GM12891 (cell line): Measurements from ENCODE around the gene LMO4.
A peak's percentile ranks its signal among the peaks of the same experiment; 100 is the strongest.

ENCODE experiments used
- DNase-seq: peaks from one replicate; pipeline ENCODE4 v3.0.0; 2011; ENCODE audit warnings: low spot score; ENCODE audit not compliant: insufficient read length
- FAIRE-seq: peaks from 2 replicates; lab custom pipeline; 2011; peaks lifted over from hg19 to GRCh38; lab: Jason Lieb, UNC
- PAX5 ChIP-seq: IDR thresholded peaks from 2 replicates; pipeline ENCODE4 v1.6.1; 2011; ENCODE audit warnings: low read length, moderate library complexity, mild to moderate bottlenecking; ENCODE audit not compliant: insufficient read depth, severe bottlenecking
- POLR2A ChIP-seq: IDR thresholded peaks from 2 replicates; pipeline ENCODE4 v1.6.1; 2011; ENCODE audit warnings: low read depth, low read length, control low read depth
- POLR2AphosphoS5 ChIP-seq: IDR thresholded peaks from 2 replicates; pipeline ENCODE4 v1.6.1; 2011; ENCODE audit warnings: low read depth, low read length, control low read depth
- POU2F2 ChIP-seq: IDR thresholded peaks from 2 replicates; pipeline ENCODE4 v1.6.1; 2011; ENCODE audit warnings: low read depth, mild to moderate bottlenecking, control low read depth, low read length, moderate library complexity
- SPI1 ChIP-seq: IDR thresholded peaks from 2 replicates; pipeline ENCODE4 v1.6.1; 2011; ENCODE audit warnings: low read depth, low read length, control low read depth
- TAF1 ChIP-seq: IDR thresholded peaks from 2 replicates; pipeline ENCODE4 v1.6.1; 2011; ENCODE audit warnings: low read depth, low read length, control low read depth

Gene LMO4

DNA sequence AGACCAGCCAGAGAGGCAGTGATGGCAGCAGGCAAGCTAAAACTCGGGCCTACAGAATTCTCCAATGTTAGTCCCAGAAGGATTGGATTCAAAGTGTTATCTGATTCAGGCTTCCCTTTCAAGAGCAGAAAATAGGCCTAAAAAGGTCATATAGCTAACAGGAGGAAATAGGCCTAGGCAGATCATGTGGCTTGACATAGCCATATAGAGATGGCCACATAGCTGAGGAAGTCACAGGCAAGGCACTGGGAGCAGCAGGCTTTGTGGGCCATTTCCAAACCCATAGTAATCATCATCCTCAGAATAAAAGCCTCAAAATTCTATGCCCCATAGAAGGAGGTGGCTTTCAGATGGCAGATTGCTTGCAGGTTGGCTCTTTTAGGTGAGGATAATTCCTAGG, 29.0 kb upstream of the LMO4 start:
- DNase-seq (no peak), FAIRE-seq (no peak)
- TF ChIP-seq POLR2AphosphoS5 (no peak), SPI1 (no peak), PAX5 (no peak), POLR2A (no peak), TAF1 (no peak), POU2F2 (no peak)

DNA sequence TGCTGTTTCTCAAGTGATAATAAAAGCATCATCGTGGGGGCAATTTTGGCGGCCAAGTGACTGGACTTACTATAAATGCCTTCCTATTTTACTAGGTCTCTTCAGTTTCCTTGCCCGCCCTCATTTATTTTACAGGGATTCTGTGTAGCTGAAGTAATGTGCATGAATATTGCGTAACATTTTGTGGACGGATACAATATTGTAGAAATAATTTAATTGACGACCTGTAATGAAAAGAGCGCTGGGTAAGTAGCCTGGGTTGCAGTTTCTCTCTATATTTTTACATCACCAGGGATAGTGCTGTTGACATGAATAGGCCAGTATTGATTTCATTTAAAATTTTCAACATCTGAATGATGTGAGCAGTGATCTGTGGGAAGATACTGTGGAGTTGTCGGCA, 28.1 kb upstream of the LMO4 start:
- DNase-seq: no peak
- TF ChIP-seq TAF1 (no peak), PAX5 (no peak), POU2F2 (no peak), SPI1 (no peak), POLR2AphosphoS5 (no peak), POLR2A (no peak)
- FAIRE-seq: no peak

DNA sequence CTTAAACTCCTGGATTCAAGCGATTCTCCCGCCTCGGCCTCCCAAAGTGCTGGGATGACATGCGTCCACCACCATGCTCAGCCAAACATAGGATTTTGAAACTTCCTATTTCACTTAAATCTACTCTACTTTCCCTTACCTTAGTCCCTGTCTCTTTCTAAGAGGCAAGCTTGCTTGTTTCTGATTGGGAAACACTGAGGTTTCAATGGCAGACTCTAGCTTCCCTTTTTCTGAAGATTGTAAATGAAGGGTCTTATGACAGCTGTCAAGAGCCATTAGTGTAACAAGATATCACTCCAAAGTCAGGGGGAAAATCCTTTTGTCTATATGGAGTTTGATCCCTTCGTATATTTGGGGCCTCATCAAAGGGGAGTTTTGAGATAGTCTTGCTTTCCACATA, 23.5 kb upstream of the LMO4 start:
- no peak for DNase-seq
- no peak for TF ChIP-seq POU2F2
- no peak for TF ChIP-seq TAF1
- TF ChIP-seq POLR2AphosphoS5: no peak
- TF ChIP-seq SPI1: no peak
- TF ChIP-seq POLR2A: no peak
- no peak for TF ChIP-seq PAX5
- no peak for FAIRE-seq

DNA sequence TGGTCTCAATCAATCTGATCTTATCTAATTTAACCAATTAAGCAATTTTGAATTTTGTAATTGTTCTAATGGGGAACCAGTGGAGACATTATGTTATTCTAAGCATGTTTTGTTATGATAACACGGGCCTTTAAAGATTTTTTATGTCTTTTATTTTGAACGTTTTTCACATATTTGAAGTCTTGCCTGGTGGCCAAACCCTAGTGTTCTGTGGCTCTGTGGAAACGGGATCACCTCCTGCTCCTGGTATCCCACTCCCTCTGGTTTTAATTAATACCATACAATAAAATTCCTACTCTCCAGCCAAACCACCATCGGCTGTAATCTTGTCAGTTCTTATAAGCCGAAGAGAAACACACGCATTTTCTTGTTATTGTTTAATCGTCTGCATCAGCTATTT, 22.9 kb upstream of the LMO4 start:
- TF ChIP-seq POU2F2: no peak
- TF ChIP-seq TAF1: no peak
- no peak for TF ChIP-seq POLR2AphosphoS5
- TF ChIP-seq SPI1: no peak
- TF ChIP-seq PAX5: no peak
- TF ChIP-seq POLR2A: no peak
- FAIRE-seq (no peak), DNase-seq (no peak)

DNA sequence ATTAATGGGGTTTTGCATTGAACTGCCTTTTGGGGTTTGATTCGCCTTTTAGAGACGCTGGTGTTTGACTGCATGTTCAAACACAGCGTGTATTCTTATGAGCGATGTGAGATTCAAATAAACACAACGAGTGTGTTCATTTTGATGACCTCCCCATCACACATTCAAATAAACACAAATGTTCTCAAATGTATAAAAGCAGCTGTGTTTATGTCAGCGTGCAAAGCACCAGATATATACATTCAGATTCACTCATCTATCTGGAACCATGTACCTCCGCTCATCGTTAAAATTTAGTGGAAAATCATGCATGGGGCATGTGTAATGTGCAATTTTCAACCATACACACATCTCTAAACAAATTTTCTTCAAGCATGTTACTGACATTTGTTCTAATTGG, 21.4 kb upstream of the LMO4 start:
- FAIRE-seq: no peak
- TF ChIP-seq POLR2AphosphoS5 (no peak), POLR2A (no peak), SPI1 (no peak)

DNA sequence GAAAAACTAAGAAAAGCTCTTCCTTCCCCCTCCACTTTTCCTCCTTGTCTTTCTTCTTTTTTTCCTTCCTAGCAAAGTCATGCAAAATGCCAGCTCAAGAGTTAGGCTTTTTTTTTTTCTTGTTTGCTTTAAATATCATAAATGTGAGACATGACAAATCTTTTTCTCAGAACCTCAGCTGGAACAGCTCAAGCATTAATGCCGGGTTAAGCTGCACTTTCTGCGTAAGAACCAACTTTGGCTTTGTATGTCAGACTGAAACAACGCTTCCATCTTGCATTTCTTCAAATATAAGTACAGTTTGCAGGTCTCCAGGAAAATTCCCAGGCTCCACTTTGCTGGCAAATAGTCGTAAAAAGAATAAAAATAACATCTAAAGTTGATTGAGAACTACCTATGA, 20.7 kb upstream of the LMO4 start:
- TF ChIP-seq PAX5 (no peak), SPI1 (no peak), POLR2A (no peak), POLR2AphosphoS5 (no peak), TAF1 (no peak), POU2F2 (no peak)
- no peak for DNase-seq
- no peak for FAIRE-seq

More for the DNA sequence above, 21.4 kb upstream of the LMO4 start:
- no peak for DNase-seq

DNA sequence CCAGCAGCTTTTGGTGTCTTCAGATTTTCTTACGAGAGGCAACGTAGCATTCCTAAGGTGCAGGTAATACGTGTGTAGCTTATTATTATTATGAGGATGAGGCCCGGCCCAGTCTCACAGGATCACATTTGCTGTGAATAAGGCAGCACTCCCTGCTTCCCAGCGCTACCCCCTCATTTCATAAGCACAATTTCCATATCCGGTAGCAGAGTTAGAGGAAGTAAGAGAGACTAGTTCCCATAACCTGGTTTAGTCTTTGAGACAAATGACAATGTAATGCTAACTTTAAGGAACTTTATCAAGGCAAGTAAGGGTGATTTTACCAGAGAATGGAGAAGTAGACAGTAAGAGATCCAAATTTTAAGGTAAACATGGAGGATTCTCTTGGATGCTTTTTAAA, 14.6 kb upstream of the LMO4 start:
- DNase-seq (no peak), FAIRE-seq (no peak)
- no peak for TF ChIP-seq POU2F2
- no peak for TF ChIP-seq PAX5
- no peak for TF ChIP-seq POLR2A
- no peak for TF ChIP-seq POLR2AphosphoS5
- TF ChIP-seq TAF1: no peak
- no peak for TF ChIP-seq SPI1

DNA sequence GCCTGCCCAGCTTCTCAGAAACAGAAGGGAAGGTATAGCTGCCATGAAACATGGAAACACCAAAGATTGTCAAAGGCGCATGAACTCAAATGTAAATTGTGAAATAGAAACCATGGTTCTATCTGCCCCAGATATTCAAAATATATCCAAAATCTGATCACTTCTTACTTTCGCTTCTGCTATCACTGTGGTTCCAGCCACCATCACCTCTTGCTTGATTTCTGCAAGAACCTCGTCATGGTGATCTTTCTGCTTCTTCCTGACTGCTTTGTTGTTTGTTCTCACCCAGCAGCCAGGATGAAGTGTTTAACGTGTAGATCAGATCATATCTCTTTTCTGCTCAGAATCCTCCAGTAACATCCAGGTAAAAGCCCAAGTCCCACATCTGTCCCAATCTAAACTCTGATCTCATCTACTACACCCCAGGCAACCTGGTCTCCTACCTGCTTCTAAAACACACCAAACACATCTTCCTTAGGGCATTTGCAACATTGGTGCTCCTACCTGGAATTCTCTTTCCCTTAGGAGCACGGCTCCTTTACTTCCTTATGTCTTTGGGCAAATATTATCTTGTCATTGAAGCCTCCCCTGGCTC, 10.5 kb upstream of the LMO4 start:
- DNase-seq (no peak), FAIRE-seq (no peak)
- TF ChIP-seq POU2F2 (no peak), POLR2AphosphoS5 (no peak), TAF1 (no peak), SPI1 (0 out of 2 replicates have a peak, but pooled peaks have one; percentile 1), PAX5 (no peak), POLR2A (no peak)

DNA sequence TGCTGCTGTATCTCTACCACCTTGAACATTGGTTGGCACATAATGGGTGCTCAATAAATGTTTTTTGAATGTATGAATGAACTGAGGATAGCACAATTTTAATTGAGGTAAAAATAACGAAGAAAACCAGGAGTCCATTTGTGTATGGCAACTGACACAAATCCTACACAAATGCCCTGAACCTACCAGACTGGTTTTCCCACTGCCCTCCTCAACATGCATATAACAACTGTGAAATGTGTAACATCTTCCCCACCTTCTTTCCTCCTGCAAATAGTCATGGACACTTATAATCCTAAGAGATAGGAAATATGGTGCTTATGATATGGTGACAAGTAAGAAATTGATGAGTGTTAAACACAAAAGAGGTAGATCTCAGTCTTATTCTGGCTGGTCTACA, 9.9 kb upstream of the LMO4 start:
- TF ChIP-seq POU2F2: no peak
- no peak for TF ChIP-seq POLR2AphosphoS5
- no peak for TF ChIP-seq PAX5
- FAIRE-seq (no peak), DNase-seq (no peak)

DNA sequence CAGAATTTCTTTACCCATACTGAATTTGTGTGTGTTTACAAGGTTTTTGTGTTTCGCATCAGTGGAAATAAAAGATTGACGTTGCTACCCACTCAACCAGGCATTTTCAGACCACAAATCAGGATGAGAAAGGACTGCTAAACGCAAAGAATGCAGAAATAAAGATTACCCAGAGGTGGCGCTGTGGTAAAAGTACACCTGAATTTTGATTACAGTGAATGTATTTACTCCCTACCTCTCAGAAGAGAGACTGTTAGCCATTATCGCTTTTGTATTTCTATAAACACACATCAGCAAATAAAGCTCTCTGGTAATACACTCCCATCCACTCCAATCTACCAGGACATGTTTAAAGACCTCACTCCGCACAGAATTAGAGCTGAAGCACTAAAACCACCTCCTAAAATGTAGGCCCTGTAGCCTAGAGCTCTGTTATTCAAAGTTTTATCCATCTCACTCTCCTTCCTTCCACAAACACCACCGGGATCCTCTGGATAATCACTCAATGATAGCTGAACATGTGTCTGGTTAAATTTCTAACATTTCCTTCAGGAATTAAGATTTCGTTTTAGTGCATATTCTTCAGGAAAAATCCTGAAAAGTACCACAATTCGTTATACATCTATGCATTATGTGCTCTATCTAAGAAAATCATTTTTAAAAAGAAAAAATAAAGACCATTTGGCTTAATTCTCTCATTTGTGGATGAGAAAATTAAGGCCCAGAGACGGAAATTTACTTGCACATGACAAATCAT, 2.5 kb upstream of the LMO4 start:
- DNase-seq: no peak
- FAIRE-seq: peak; percentile 91
- TF ChIP-seq POLR2AphosphoS5: no peak
- TF ChIP-seq POLR2A: no peak
- no peak for TF ChIP-seq PAX5
- TF ChIP-seq SPI1: no peak
- no peak for TF ChIP-seq POU2F2
- TF ChIP-seq TAF1: no peak
